HepG2 (cell line): ENCODE measurements around the gene GRIP1. TPM values are rescaled to one million over a fixed set of nuclear protein-coding genes. Genes with fewer than 3 reads are reported as not detected.

Experiments
- ATAC-seq: fragments of 200-7000 bp; cut with Tn5 transposase; 3 replicates; pipeline ENCODE4 v1.9.1; 2020; ENCODE audit warnings: mild to moderate bottlenecking, moderate library complexity
- BruUV-seq: library from RNA; stranded (reverse); fragments of 400-500 nt; replicated peaks from 2 replicates; lab custom pipeline; 2021; lab: Mats Ljungman, UMichigan
- CTCF ChIA-PET: fragments of 300-600 bp; formaldehyde crosslinking; extraction: SDS; loops from one replicate; lab custom pipeline; 2021; ENCODE audit warnings: low total read pairs, inconsistent platforms, low intra/inter-chr PET ratio; lab: Yijun Ruan, JAX
- POLR2A ChIA-PET: fragments of 350-600 bp; sonication (Branson Sonifier 250); formaldehyde crosslinking; loops from one replicate; lab custom pipeline; 2020; ENCODE audit warnings: antibody characterized with exemption, inconsistent platforms; lab: Yijun Ruan, JAX
- DNase-seq: peaks from one replicate; pipeline ENCODE4 v3.0.0-alpha.2; 2015; ENCODE audit warnings: low spot score
- FAIRE-seq: peaks from 3 replicates; lab custom pipeline; 2011; peaks lifted over from hg19 to GRCh38; lab: Jason Lieb, UNC
- H2AFZ ChIP-seq: one replicate; pipeline ENCODE4 v1.6.1; 2011; ENCODE audit warnings: low read length, inconsistent platforms
- H3K27ac ChIP-seq: fragments of 300-600 bp; 3 replicates; pipeline ENCODE4 v1.8.0; 2011; ENCODE audit warnings: mixed run types, mild to moderate bottlenecking, mixed read lengths, low read length, inconsistent platforms; ENCODE audit not compliant: insufficient read depth; ENCODE audit errors: extremely low read length
- H3K27me3 ChIP-seq, 2 experiments: fragments of 200-600 bp in 1 of 2; 2 replicates in 1 of 2; 3 replicates in 1 of 2; pipeline versions ENCODE4 v1.6.0 to v1.8.0; 2011; ENCODE audit warnings: low read length in 2 of 2, mild to moderate bottlenecking in 2 of 2, moderate library complexity in 2 of 2, inconsistent platforms in 1 of 2; ENCODE audit not compliant: insufficient read depth in 2 of 2, control insufficient read depth in 1 of 2
- H3K36me3 ChIP-seq, 2 experiments: fragments of 200-600 bp in 1 of 2; replicated peaks in 1 of 2; 2 replicates in 1 of 2; 3 replicates in 1 of 2; pipeline versions ENCODE4 v1.5.1 to v1.8.0; 2011; ENCODE audit warnings: low read length in 2 of 2, inconsistent platforms in 1 of 2; ENCODE audit not compliant: insufficient read depth in 2 of 2, control insufficient read depth in 1 of 2
- H3K4me1 ChIP-seq: 2 replicates; pipeline ENCODE4 v1.5.1; 2012; ENCODE audit warnings: low read length, inconsistent platforms; ENCODE audit not compliant: insufficient read depth
- H3K4me2 ChIP-seq: 2 replicates; pipeline ENCODE4 v1.6.0; 2011; ENCODE audit warnings: low read depth, low read length, inconsistent platforms
- H3K4me3 ChIP-seq, 3 experiments: fragments of 200-600 bp in 1 of 3; sonication (generic), shearing (Covaris generic) in 1 of 3; replicated peaks in 1 of 3; 2 replicates each; pipeline ENCODE4 v1.5.1; 2011 to 2016; ENCODE audit warnings: low read length in 3 of 3, inconsistent platforms in 2 of 3, low read depth in 2 of 3, mild to moderate bottlenecking in 2 of 3, control low read depth in 1 of 3, mixed read lengths in 1 of 3; ENCODE audit not compliant: insufficient read depth in 1 of 3
- H3K79me2 ChIP-seq: one replicate; pipeline ENCODE4 v1.6.1; 2011; ENCODE audit warnings: low read length, inconsistent platforms; ENCODE audit not compliant: insufficient read depth
- H3K9ac ChIP-seq: 2 replicates; pipeline ENCODE4 v1.6.0; 2011; ENCODE audit warnings: mild to moderate bottlenecking, low read depth, low read length, inconsistent platforms; ENCODE audit not compliant: insufficient read depth
- H3K9me3 ChIP-seq: 2 replicates; pipeline ENCODE4 v1.5.1; 2012; ENCODE audit warnings: mild to moderate bottlenecking, low read length
- H4K20me1 ChIP-seq: 2 replicates; pipeline ENCODE4 v1.6.0; 2011; ENCODE audit warnings: inconsistent platforms, mild to moderate bottlenecking, low read length, moderate library complexity; ENCODE audit not compliant: insufficient read depth
- FLYWCH1 ChIP-seq: sonication (generic); formaldehyde crosslinking; IDR thresholded peaks from 2 replicates; pipeline ENCODE4 v1.8.1; 2023; ENCODE audit warnings: mild to moderate bottlenecking, missing genetic modification reagents
- TMF1 ChIP-seq: sonication (generic); formaldehyde crosslinking; IDR thresholded peaks from 2 replicates; pipeline ENCODE4 v1.8.1; 2022; ENCODE audit warnings: low read depth, missing genetic modification reagents
- ZNF205 ChIP-seq: IDR thresholded peaks from 2 replicates; pipeline ENCODE4 v1.6.1; 2018; ENCODE audit warnings: missing biosample characterization, missing genetic modification reagents
- ZNF24 ChIP-seq: fragments of 450-650 bp; IDR thresholded peaks from 2 replicates; pipeline ENCODE4 v1.6.1; 2017; ENCODE audit warnings: antibody characterized with exemption, mild to moderate bottlenecking
- ZNF562 ChIP-seq: sonication (generic); formaldehyde crosslinking; IDR thresholded peaks from 2 replicates; pipeline ENCODE4 v1.8.0; 2022; ENCODE audit warnings: missing genetic modification reagents, borderline replicate concordance
- ZNF768 ChIP-seq: sonication (generic); formaldehyde crosslinking; IDR thresholded peaks from 2 replicates; pipeline ENCODE4 v1.4.0; 2020; ENCODE audit warnings: missing genetic modification reagents
- WGBS: methylation state at CpG from one replicate; pipeline ENCODE4 v1.1.6; 2017; ENCODE audit warnings: low lambda C conversion rate; 5-methylcytosine and 5-hydroxymethylcytosine counted together
- in situ Hi-C: cut with HindIII; loops from 2 replicates; pipeline ENCODE4 v1.10.0; 2017; ENCODE audit warnings: low pct_unique_long_range_greater_than_20kb; ENCODE audit not compliant: extremely low pct_ligation_motif_present
- intact Hi-C: fragments of 100-400 bp; cut with micrococcal nuclease; formaldehyde crosslinking; loops from one replicate; pipeline ENCODE4 v1.10.0; 2022; ENCODE audit not compliant: unreplicated experiment
- polyA plus RNA-seq, 8 experiments: library from polyadenylated mRNA; depleted of rRNA in 3 of 8; stranded (reverse) in 7 of 8; unstranded in 1 of 8; fragments of >200 nt; fragmentation: Illumina TruSeq in 4 of 8; extraction: Trizol in 4 of 8; gene quantifications; 2 replicates each; pipeline versions ENCODE4 v1.2.1 to v1.2.3, GENCODE V29; 2011 to 2016; ENCODE audit warnings: low read depth in 4 of 8, missing spikeins in 1 of 8, mixed read lengths in 1 of 8; ENCODE audit not compliant: insufficient read depth in 1 of 8
- total RNA-seq, 5 experiments: library from RNA; depleted of rRNA; stranded (reverse); fragments of >200 nt; fragmentation: Illumina TruSeq; extraction: Trizol; gene quantifications; 2 replicates each; pipeline ENCODE4 v1.2.3, GENCODE V29; 2016; ENCODE audit warnings: low read depth in 1 of 5
- TF ChIP-seq, protein P1 (sequence below): IDR thresholded peaks from 2 replicates; pipeline ENCODE4 v1.6.1; 2018; ENCODE audit warnings: missing genetic modification reagents
- TF ChIP-seq, protein P2 (sequence below): sonication (generic); formaldehyde crosslinking; IDR thresholded peaks from 2 replicates; pipeline ENCODE4 v1.5.0; 2020; ENCODE audit warnings: missing genetic modification reagents
- TF ChIP-seq, protein P3 (sequence below): sonication (generic); formaldehyde crosslinking; IDR thresholded peaks from 2 replicates; pipeline ENCODE4 v1.5.0; 2020; ENCODE audit warnings: mild to moderate bottlenecking, missing genetic modification reagents, borderline replicate concordance

Gene GRIP1
- total and polyA plus RNA-seq, 2 of the 13 experiments (the other 11 are each of a cell fraction or from before 2014, with no cell fraction given), result not detected

DNA sequence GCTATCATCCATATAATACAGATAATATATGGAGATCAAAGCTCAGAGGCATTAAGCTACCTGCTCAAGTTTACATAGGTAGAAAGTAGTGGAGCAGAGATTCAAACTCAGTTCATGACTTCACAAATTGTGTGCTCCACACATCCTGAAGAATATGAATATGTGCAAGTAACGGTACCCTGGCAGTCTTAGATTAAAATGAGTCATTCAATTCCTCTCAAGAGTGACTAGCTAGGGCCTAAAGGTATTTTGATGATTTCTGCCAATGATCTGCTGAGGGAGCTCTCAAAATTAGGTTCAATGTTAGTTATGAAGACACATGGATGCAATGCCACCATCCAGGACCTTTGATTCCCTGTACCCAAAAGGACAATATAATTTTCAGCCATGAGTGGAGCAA is 58.9 kb downstream of the GRIP1 start:
- ATAC-seq, result no peak
- POLR2A ChIA-PET, result no interaction called here
- H4K20me1 ChIP-seq, result no peaks in the 10 kb centered on the region
- no peaks in the 10 kb centered on the region for H3K9me3 ChIP-seq
- no peaks in the 10 kb centered on the region for H3K36me3 ChIP-seq
- H3K4me2 ChIP-seq, result no peak overlapping the region
- TF ChIP-seq ZNF768 (CRISPR knock-in tag) (no peak), ZNF205 (CRISPR knock-in tag) (no peak)
- TF ChIP-seq, protein P1, sequence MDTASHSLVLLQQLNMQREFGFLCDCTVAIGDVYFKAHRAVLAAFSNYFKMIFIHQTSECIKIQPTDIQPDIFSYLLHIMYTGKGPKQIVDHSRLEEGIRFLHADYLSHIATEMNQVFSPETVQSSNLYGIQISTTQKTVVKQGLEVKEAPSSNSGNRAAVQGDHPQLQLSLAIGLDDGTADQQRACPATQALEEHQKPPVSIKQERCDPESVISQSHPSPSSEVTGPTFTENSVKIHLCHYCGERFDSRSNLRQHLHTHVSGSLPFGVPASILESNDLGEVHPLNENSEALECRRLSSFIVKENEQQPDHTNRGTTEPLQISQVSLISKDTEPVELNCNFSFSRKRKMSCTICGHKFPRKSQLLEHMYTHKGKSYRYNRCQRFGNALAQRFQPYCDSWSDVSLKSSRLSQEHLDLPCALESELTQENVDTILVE, result no peak
- TF ChIP-seq, all 625 proteins: peak for 0
- BruUV-seq, result no TSS peak
- Histone ChIP-seq H3K27ac (no peak overlapping the region), H3K27me3 (no peaks in the 10 kb centered on the region), H3K79me2 (no peaks in the 10 kb centered on the region), H3K9ac (no peak overlapping the region), H2AFZ (no peak overlapping the region), H3K4me1 (no peaks in the 10 kb centered on the region), H3K4me3 (no peak overlapping the region)
- CTCF ChIA-PET, result no interaction called here
- in situ Hi-C loops (no loop called here), intact Hi-C loops (no loop called here)
- no peak for DNase-seq
- FAIRE-seq, result no peak
- WGBS, result 17% methylated on average over 1 of the region's 1 CpG

DNA sequence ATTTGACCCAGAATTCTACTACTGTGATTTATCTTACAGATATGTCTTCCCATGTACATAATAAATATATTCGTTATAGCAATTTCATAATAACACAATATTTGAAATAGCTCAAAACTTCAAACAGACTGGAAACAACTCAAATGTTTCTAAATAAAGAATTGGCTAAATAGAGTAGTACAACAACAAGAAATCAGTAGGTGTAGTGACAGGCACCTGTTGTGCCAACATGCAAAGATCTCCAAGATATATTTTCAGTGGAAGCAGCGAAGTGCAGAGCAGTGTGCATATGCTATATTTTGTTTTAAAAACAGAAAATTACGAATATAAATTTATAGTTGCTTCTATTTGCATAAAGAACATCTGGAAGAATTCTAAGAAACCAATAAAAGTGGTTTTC is 60.9 kb downstream of the GRIP1 start:
- no peaks in the 10 kb centered on the region for H3K79me2 ChIP-seq
- no peak for FAIRE-seq
- TF ChIP-seq ZNF562 (CRISPR knock-in tag), result no peak
- TF ChIP-seq FLYWCH1 (CRISPR knock-in tag), result no peak
- TF ChIP-seq, protein P2, sequence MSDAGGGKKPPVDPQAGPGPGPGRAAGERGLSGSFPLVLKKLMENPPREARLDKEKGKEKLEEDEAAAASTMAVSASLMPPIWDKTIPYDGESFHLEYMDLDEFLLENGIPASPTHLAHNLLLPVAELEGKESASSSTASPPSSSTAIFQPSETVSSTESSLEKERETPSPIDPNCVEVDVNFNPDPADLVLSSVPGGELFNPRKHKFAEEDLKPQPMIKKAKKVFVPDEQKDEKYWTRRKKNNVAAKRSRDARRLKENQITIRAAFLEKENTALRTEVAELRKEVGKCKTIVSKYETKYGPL (CRISPR knock-in tag), result no peak
- no peak for TF ChIP-seq TMF1 (CRISPR knock-in tag)
- TF ChIP-seq, protein P3, sequence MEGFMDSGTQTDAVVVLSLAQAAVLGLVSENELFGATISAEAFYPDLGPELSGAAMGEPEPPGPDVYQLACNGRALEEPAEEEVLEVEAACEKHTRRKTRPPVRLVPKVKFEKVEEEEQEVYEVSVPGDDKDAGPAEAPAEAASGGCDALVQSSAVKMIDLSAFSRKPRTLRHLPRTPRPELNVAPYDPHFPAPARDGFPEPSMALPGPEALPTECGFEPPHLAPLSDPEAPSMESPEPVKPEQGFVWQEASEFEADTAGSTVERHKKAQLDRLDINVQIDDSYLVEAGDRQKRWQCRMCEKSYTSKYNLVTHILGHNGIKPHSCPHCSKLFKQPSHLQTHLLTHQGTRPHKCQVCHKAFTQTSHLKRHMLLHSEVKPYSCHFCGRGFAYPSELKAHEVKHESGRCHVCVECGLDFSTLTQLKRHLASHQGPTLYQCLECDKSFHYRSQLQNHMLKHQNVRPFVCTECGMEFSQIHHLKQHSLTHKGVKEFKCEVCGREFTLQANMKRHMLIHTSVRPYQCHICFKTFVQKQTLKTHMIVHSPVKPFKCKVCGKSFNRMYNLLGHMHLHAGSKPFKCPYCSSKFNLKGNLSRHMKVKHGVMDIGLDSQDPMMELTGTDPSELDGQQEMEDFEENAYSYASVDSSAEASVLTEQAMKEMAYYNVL (CRISPR knock-in tag), result no peak
- no peak for TF ChIP-seq ZNF24
- TF ChIP-seq, all 625 proteins: peak for 0
- ATAC-seq (no peak), DNase-seq (no peak)
- Histone ChIP-seq H2AFZ (no peak overlapping the region), H4K20me1 (no peaks in the 10 kb centered on the region), H3K27ac (no peak overlapping the region), H3K27me3 (no peaks in the 10 kb centered on the region), H3K9me3 (no peaks in the 10 kb centered on the region), H3K4me2 (no peak overlapping the region), H3K36me3 (no peaks in the 10 kb centered on the region), H3K4me1 (no peaks in the 10 kb centered on the region), H3K4me3 (no peak overlapping the region), H3K9ac (no peak overlapping the region)
- ChIA-PET POLR2A (no interaction called here), CTCF (no interaction called here)
- 1% methylated on average over 3 of the region's 3 CpGs for WGBS
- BruUV-seq, result no TSS peak
- intact Hi-C loops (no loop called here), in situ Hi-C loops (no loop called here)
